Activated CD4-positive, CD25-positive, alpha-beta regulatory T cell (primary cell): Measurements from ENCODE around the gene CDC6.

ENCODE experiments used
- DNase-seq, 4 experiments: peaks; one replicate each; lab custom pipeline; 2025; lab: John Stamatoyannopoulos, UW

CDC6 gene

DNA sequence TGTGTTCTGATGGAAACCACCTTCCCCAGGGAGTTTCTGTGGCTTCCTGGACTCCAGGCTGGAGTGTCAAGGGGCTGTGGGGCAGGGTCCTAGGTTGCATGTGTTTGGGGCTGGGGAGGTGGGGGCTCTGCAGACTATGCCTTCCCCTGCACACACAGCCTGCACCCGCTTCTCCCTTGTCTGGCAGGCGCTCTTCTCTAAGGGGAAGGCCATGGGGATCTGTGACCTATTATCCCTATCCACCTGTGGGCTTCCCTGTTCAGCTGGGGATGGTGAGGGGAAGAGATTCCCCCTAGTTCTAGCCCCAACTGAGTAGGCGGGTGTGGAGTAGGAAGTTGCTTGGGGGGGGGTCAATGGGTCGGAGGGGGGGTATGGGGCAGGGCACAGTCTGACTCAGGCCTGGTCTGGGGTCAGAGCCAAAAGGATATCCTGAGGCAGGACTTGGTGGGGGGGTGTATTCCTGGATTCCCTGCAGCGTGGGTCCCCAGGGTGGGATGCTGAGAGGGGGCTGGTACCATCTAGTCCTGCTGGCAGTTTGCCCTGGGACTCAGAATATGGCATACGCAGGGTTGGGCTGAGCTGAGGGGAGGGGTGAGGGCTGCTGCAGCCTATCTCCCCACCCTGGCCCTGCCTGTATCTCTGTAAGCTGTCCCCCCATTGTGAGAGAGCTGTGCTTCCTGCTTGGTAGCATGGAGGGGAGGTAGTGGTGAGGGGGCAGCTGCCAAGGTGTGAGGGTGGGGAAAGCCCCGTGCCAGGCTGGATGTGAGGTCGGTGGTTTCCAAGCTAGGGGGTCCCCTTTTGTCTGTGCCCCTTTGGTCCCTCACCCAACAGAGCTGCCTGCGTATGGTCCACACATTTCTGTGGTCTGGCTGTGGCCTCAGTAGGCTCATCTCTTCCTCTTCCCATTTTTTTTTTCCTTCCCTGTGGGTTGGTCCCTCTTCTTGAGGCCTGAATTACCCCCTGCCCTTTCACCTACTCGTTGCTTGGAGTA is 36.0 kb downstream of the CDC6 start:
- peak in 2 of 4 experiments; percentile 31 to 44 for DNase-seq

DNA sequence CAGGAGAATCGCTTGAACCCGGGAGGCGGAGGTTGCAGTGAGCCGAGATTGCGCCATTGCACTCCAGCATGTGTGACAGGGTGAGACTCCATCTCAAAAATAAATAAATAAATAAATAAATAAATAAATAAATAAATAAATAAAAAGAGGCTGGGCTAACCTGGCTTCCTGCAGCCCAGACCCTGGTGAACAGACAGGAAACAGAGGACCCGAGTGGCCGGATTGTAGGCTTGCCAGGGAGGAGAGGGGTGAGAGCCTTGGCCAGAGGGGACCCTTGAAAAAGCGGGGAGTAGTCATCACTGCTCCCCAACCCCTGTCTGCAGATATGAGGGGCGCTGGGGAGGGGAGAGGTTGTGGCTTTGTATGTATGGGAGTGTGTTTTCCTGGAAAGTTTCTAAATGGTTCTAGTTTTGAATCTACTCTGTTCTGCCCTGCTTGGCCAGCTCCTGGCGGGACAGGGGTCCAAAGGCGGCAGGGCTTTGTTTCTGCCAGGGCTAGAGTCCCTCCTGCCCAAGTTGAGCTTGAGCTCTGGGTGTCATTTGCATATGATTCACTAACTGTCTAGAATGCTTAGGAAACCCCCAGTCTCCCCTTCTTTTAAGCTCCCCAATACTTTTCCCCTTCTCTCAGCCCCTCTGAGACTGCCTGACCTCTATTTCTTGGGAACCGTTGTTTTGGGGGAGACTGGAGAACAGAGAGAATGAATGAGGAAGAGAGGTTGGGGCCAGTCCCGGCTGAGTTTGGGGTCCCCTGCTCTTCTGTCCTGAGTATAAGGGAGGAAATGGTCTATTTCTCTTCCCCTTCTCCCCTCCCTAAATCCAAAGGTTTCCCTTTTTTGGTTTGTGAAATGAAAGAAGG is 37.7 kb downstream of the CDC6 start:
- DNase-seq = no peak

DNA sequence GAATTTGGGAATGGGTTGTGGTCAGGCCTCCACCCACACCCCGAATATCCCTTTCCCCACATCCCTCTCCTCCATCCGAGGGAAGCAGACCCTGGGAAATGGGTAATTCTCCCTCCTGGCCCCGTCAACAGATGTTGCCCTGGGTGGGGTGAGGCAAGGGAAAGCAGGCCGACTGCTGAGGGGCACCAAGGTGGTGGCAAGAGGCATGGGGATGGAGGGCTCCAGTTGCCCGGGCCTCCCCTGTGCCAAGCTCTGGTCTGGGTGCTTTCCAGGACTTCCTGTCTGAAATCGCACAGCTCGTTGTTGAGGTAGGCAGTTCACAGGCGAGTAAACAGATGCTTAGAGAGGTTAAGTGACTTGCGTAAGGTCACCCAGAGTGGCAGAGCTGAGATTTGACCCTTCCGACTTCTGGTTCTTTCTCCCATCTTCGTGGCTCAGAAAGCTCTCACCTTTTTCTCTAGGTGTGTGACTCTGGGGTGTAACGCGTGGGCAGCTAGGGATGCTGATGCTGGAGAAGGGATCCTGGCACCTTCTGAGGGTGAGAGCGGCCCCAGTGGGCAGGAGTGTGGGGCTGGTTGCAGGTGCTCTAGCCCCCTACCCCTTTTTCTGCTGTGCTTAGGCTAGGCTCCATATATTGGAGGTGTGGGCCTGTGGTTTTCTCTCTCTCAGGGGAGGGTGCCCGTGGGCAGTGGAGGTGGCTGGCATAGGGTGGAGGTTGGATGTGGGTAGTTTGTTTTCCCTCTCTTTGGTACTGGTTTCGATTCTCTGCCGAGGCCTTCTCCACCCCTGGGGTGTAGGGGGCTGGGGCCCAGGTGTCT is 38.5 kb downstream of the CDC6 start:
- DNase-seq = peak in 2 of 4 experiments; percentile 30 to 36

DNA sequence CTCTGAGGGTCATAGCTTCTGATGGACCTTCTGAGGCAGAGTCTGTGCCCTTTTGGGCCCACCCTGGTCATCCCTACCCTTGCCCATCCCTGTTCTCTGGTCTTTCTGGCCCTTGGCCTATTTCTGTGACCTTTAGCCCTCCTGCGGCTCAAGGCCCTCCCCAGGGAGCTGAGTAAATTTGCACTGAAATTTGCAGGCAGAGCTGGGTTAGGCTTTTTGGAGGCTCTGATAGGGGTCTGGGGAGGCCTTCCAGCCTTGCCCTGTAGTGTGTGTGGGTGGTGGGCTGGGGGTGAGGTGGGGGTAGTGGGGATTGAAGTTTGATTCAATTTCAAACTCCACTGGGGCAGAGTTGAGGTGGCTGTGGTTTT is 39.1 kb downstream of the CDC6 start:
- DNase-seq = no peak

DNA sequence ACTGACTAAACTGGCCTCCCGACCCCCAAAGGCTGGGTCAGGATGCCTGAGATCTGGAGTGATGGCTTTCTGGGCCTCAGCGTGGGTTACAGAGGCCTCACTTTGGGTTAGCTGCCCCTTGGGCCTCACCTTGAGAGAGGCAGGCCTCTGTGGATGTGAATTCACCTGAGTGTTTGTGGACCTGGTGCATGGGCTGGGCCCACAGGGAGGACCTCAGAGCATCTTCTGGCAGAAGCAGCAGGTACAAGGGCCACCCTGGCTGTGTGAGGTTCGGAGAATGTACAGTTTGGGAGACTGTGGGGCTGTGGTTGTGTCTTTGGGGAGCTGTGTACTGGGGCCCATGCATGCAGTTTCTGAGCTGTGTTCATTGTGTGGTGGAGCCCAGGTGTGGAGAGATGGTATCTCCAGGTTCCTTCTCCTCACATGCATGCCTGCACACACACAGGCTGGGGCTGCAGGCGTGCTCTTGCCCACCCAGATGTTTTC is 39.6 kb downstream of the CDC6 start:
- DNase-seq = no peak

DNA sequence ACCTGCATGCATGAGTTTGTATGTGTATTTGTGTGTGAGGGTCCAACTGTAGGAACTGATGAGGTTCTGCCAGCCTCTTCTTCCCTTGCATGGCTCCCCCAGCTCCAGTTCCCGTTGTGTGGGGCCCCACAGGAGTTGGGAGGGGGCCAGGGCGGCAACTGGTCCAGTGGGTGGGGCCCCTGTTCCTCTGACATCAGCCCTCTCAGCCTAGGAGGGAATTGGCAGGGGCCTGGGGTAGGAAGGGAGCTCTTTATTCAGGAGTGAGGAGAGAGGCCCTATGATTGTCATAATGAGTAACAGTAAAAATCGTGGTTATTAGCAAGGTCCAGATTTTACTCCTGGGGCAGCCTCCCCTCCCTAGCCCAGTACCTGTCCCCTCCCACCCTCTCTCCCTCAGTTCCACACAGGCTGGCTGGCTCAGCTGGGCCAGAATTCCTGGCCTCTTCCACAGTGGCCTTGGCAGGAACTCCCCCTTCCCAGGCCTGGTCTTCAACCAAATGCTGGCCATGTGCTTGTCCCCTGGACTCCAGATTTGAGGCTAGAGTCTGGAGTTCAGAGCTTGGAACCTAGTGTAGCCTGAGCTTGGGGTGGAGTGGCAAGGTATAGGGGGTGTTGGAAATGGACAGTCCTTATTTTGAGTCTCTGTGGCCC is 40.2 kb downstream of the CDC6 start:
- no peak for DNase-seq

DNA sequence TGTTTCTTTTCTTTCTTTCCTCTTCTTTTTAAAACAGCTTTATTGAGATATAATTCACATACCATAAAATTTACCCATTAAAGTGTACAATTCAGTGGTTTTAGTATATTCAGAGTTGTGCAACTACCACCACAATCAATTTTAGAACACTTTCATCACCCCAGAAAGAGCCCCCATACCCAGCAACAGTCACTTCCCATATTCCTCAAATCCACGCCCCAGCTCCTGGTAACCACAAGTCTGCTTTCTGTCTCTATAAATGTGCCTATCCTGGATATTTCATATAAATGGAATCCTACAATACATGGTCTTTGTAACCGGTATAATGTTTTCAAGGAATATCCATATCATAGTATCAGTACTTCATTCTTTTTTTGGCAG is 40.7 kb downstream of the CDC6 start:
- DNase-seq = no peak

DNA sequence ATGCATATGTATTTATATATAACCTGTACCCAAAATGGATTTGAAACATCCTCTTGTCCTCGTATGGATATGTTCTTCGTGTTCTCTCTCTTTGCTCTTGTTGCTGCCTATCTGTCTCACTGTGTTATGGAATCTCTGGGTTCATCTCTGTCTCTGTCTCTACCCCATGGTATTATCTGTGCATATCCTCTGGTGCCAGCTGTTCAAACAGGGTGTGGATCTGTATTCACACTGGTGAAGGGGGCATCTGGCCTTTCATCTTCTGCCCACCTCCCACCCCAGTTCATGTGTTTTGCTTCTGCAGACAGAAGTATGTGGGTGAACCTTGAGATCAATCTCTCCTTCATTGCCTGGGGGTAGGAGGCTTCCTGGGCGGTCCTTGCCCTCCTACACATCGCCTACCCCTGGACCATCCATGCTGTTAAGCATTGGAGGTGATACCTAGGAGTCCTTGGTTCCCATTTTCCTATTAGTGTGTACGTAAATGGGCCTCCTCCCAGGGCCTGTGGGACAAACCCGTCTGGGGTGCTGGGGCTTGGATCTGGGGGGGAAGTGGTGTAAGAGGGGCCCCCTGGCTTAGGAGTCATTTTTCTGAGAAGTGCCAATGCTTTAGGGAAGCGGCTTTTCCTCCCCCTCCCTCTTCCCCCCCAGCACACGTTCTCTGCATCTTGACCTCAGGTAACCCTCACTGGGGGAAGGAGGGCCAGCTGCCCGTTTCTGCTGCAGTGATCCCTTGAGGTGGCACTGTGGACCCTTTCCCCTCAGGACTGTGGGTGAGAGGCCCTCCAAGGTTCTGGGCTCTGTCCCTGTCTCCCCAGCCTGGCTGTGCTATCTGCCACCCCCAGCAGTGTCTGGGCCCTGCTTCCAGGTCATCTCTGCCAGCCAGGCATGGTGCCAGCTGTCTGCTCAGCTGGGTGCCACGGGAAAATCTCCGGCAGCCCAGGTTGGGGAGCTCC is 42.4 kb downstream of the CDC6 start:
- no peak for DNase-seq

DNA sequence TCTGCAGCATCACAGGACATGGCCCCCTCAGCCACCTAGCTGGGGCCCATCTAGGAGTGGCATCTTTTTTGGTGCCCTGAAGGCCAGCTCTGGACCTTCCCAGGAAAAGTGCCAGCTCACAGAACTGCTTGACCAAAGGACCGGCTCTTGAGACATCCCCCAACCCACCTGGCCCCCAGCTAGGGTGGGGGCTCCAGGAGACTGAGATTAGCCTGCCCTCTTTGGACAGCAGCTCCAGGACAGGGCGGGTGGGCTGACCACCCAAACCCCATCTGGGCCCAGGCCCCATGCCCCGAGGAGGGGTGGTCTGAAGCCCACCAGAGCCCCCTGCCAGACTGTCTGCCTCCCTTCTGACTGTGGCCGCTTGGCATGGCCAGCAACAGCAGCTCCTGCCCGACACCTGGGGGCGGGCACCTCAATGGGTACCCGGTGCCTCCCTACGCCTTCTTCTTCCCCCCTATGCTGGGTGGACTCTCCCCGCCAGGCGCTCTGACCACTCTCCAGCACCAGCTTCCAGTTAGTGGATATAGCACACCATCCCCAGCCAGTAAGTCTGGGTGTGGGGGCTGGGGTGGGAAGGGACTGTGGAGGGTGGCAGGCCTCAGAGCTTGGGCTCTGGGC is 43.3 kb downstream of the CDC6 start:
- no peak for DNase-seq

DNA sequence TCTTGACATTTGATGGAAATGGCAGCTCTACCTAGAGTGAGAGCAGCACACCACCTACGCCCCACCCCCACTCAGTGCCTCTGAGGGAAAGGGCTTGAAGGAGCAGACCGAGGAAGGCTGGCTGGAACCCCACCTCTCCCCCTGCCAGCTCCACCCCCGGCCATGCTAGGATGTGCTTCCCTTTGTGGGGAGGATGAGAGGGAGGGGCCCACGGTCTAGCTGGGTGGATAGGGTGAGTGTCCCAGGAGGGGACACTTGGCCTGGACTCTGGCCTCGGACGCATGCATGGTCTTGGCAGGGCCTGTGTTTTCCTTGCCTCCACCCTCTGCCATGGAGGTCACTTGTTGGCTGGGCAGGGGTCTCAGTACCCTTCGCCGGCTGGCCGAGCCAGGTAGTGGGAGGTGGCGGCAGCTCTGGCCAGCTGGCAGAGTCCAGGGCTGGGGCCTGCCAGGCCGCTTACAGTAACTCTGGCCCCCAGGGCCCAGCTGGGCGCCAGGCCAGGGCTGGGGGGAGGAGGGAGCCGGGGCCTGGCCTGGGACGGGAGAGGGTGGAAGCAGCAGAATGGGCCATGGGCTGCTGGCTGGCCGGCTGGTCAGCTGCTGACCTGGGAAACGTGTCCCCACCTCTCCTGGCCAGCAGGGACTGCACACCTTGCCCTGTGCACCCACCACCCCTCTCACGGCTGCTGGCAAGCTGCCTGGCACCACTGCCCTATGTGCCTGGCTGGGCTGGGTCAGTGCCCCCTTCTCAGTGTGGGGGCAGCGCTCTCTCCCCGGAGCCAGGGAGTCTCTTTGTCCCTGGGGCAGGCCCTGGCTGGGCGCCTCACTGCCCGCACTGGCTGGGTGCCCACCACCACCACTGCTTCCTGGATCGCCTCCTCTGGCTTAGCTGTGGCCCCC is 44.3 kb downstream of the CDC6 start:
- DNase-seq = no peak

DNA sequence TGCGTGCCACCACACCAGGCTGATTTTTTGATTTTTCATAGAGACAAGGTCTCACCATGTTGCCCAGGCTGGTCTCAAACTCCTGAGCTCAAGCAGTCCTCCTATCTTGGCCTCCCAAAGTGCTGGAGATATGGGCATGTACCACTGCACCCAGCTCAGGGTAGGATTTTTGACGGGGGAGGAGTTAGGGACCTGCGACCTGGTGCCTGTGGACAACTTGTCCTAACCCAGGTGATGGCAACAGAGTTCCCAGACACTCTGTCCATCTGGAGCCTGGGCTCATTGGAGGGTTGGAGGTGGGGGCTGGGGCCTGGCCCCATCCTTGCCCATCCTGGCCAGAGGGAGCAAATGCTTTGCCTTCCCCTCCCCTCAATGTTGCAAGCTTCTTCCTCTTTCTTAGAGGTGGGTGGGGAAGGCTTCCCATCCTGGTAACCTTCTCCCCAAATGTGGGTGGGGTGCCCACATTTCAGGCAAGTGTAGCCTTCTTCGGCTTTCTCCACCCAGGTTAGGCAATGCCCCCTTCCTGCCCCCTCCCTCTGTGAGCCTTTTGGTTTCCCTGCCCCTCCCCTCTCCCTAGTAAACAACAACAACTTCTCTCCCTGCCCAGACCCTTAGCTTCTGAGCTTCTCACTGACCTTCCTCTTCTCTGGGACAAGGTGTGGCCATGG is 46.2 kb downstream of the CDC6 start:
- DNase-seq = no peak

DNA sequence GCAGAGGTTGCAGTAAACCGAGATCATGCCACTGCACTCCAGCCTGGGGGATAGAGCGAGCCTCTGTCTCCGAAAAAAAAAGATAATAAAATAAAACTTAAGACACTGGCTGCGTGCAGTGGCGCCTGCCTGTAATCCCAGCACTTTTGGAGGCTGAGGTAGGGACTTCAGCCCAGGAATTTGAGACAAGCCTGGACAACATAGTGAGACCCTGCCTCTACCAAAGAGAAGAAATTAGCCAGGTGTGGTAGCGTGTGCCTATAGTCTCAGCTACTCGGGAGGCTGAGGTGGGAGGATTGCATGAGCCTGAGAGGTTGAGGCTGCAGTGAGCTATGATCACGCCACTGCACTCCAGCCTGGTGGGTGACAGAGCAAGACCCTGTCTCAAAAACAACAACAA is 47.9 kb downstream of the CDC6 start:
- DNase-seq = no peak

DNA sequence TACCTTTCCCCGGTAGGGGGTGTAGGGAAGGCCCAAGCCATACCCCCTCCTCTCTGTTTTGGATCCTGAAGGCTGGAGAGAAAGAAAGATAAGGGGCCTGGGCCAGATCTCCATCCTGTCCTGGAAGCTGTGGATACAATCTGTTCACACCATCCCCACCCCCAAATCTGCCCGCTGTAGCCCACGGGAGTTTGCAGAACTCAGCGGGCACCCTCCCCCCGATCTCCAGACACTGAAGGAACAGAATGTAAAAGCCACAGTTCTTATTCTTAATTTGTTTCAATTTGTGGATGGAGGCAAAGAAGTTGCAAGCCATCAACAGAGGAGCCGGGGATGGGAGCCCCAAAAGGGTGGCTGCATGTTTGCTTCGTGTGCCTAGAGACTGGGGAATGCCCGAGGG is 49.7 kb downstream of the CDC6 start:
- DNase-seq = no peak

DNA sequence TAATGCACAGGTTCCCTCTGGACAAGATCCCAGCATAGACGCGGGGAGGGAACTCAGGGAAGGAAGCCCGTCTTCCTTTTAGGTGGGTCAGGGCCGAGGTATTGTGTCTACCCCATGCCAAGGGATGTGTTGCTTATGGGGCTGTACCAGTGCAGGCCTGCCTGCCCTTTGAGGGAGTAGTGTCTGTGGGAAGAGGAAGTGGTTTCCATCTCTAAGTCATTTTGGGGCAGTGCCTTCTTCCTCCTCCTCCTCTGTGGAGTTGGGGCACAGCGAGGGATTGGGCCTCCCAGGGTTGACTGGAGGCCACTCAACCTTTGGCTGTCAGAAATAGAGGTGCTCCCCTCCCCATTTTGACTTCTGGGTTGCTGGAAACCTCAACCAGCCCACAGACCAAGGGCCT is 50.4 kb downstream of the CDC6 start:
- no peak for DNase-seq

DNA sequence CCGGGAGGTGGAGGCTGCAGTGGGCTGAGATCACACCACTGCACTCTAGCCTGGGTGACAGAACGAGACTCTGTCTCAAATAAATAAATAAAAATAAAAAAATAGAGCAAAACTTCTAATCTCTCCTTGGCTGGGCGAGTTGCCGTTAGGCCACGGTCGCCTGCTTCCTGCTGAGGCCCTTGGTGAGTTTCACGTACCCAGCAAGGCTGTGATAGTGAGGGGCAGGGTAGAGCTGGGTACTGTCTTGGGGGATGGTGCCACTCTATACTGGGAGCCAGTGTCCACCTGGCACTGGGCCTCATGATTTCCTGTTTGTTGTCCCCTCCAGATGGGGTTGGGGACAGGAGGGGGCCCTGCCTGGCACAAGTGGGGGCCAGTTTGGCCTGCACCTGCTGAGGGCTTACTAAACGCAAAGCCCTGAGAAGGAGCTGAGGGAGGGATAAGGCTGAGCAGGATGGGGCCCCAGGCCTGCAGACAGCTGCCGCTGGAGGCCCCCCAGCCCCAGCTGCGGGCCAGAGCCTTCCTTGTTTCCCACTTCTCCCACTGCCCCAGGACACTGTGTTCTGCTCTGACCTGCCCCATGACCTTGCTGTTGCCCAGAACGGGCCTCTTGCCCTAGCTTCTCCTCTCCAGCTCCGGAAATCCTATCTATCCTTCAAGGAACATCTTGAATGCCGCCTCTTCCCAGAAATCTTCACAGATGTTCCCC is 51.4 kb downstream of the CDC6 start:
- no peak for DNase-seq

DNA sequence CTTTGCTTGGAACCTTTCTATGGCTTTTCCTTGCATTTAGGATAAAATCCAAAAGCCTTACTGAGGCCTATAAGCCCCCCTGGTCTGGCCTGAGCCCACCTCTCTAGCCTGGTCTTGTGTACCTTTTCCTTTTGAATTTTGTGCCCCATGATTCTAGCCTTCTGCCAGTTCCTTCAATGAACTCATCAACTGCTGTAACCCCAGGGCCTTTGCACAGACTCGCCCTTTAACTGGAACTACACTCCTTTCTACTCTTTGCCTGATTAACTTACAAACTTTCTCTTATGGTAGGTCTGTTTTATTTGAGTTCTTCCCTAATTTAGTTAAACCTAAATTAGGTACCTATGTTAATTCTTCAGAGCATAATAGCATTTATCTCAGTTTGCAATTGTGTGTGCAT is 52.6 kb downstream of the CDC6 start:
- DNase-seq = no peak
